Mucosa of rectum (tissue), 2 donors: Measurements from ENCODE around the gene SORCS2.

ENCODE experiments used
- H3K27ac ChIP-seq, 2 donors: one replicate each; pipeline ENCODE4 v1.7.0; 2013; ENCODE audit warnings: inconsistent platforms in 2 of 2, low read depth in 2 of 2, low read length in 2 of 2
- H3K27me3 ChIP-seq, 2 donors: one replicate each; pipeline ENCODE4 v1.7.0; 2013; ENCODE audit warnings: low read length in 2 of 2; ENCODE audit not compliant: control insufficient read depth in 2 of 2, insufficient read depth in 2 of 2
- H3K36me3 ChIP-seq, 2 donors: one replicate each; pipeline ENCODE4 v1.7.0; 2013; ENCODE audit warnings: low read length in 2 of 2; ENCODE audit not compliant: control insufficient read depth in 2 of 2, insufficient read depth in 2 of 2
- H3K4me1 ChIP-seq, 2 donors: one replicate each; pipeline ENCODE4 v1.7.0; 2013; ENCODE audit warnings: low read length in 2 of 2, mild to moderate bottlenecking in 1 of 2; ENCODE audit not compliant: control insufficient read depth in 2 of 2, insufficient read depth in 2 of 2
- H3K4me3 ChIP-seq, 2 donors: one replicate each; pipeline ENCODE4 v1.7.0; 2013; ENCODE audit warnings: low read length in 2 of 2
- H3K9ac ChIP-seq, 2 donors: one replicate each; pipeline ENCODE4 v1.7.0; 2013; ENCODE audit warnings: low read length in 2 of 2, low read depth in 1 of 2, mild to moderate bottlenecking in 1 of 2
- H3K9me3 ChIP-seq, 2 donors: one replicate each; pipeline ENCODE4 v1.7.0; 2013; ENCODE audit warnings: low read length in 2 of 2; ENCODE audit not compliant: control insufficient read depth in 2 of 2
- donor health status: healthy.
- donor health status: Normal muscosa, but diverticular disease.

SORCS2 gene

GRCh38 chr4:7675136-7675535 lies 482.8 kb downstream of the SORCS2 start:
- Histone ChIP-seq H3K9me3 (no peaks in the 10 kb centered on the region), H3K9ac (no peak overlapping the region), H3K4me3 (no peak overlapping the region), H3K27me3 (no peaks in the 10 kb centered on the region), H3K36me3 (no peaks in the 10 kb centered on the region), H3K27ac (no peak overlapping the region), H3K4me1 (no peaks in the 10 kb centered on the region)

- no peaks in the 10 kb centered on the region for H3K9me3 ChIP-seq
- no peaks in the 10 kb centered on the region for H3K27me3 ChIP-seq
- no peaks in the 10 kb centered on the region for H3K4me1 ChIP-seq
- no peak overlapping the region for H3K27ac ChIP-seq
- H3K9ac ChIP-seq = no peak overlapping the region
- H3K4me3 ChIP-seq = no peak overlapping the region
- no peaks in the 10 kb centered on the region for H3K36me3 ChIP-seq
These were observed 483.4 kb downstream of the SORCS2 start for GRCh38 chr4:7675612-7676320.

- H3K27ac ChIP-seq = no peak overlapping the region
- H3K4me3 ChIP-seq = no peak overlapping the region
- H3K9me3 ChIP-seq = no peaks in the 10 kb centered on the region
These were observed 484.1 kb downstream of the SORCS2 start for GRCh38 chr4:7676398-7676922.

GRCh38 chr4:7677086-7677485 lies 484.7 kb downstream of the SORCS2 start:
- Histone ChIP-seq H3K9ac (no peak overlapping the region), H3K27me3 (no peaks in the 10 kb centered on the region), H3K4me3 (no peak overlapping the region), H3K36me3 (no peaks in the 10 kb centered on the region), H3K27ac (no peak overlapping the region), H3K9me3 (no peaks in the 10 kb centered on the region), H3K4me1 (no peaks in the 10 kb centered on the region)

More at GRCh38 chr4:7676398-7676922, 484.1 kb downstream of the SORCS2 start:
- Histone ChIP-seq H3K36me3 (no peaks in the 10 kb centered on the region), H3K9ac (no peak overlapping the region), H3K4me1 (no peaks in the 10 kb centered on the region), H3K27me3 (no peaks in the 10 kb centered on the region)

GRCh38 chr4:7677799-7678301 lies 485.5 kb downstream of the SORCS2 start:
- H3K27ac ChIP-seq = no peak overlapping the region
- H3K27me3 ChIP-seq = no peaks in the 10 kb centered on the region
- no peak overlapping the region for H3K4me3 ChIP-seq
- no peak overlapping the region for H3K9ac ChIP-seq
- H3K9me3 ChIP-seq = no peaks in the 10 kb centered on the region
- H3K36me3 ChIP-seq = no peaks in the 10 kb centered on the region
- no peaks in the 10 kb centered on the region for H3K4me1 ChIP-seq

- H3K9me3 ChIP-seq = no peaks in the 10 kb centered on the region
- H3K27ac ChIP-seq = no peak overlapping the region
- H3K36me3 ChIP-seq = no peaks in the 10 kb centered on the region
- no peaks in the 10 kb centered on the region for H3K4me1 ChIP-seq
- no peaks in the 10 kb centered on the region for H3K27me3 ChIP-seq
- no peak overlapping the region for H3K9ac ChIP-seq
- H3K4me3 ChIP-seq = no peak overlapping the region
These were observed 486.0 kb downstream of the SORCS2 start for GRCh38 chr4:7678318-7678852.

- Histone ChIP-seq H3K27ac (no peak overlapping the region), H3K27me3 (no peaks in the 10 kb centered on the region), H3K4me3 (no peak overlapping the region), H3K4me1 (no peaks in the 10 kb centered on the region), H3K36me3 (no peaks in the 10 kb centered on the region), H3K9me3 (no peaks in the 10 kb centered on the region), H3K9ac (no peak overlapping the region)
These were observed 487.2 kb downstream of the SORCS2 start for GRCh38 chr4:7679406-7680040.

- H3K4me1 ChIP-seq = no peaks in the 10 kb centered on the region
- no peak overlapping the region for H3K4me3 ChIP-seq
- no peaks in the 10 kb centered on the region for H3K36me3 ChIP-seq
- H3K27me3 ChIP-seq = no peaks in the 10 kb centered on the region
- H3K9ac ChIP-seq = no peak overlapping the region
- H3K27ac ChIP-seq = no peak overlapping the region
- no peaks in the 10 kb centered on the region for H3K9me3 ChIP-seq
These were observed 487.8 kb downstream of the SORCS2 start for GRCh38 chr4:7680106-7680505.

GRCh38 chr4:7680731-7681130 lies 488.4 kb downstream of the SORCS2 start:
- Histone ChIP-seq H3K4me3 (no peak overlapping the region), H3K4me1 (no peaks in the 10 kb centered on the region), H3K27me3 (no peaks in the 10 kb centered on the region), H3K27ac (no peak overlapping the region), H3K9ac (no peak overlapping the region), H3K9me3 (no peaks in the 10 kb centered on the region), H3K36me3 (no peaks in the 10 kb centered on the region)

- Histone ChIP-seq H3K4me3 (no peak overlapping the region), H3K4me1 (no peaks in the 10 kb centered on the region), H3K27me3 (no peaks in the 10 kb centered on the region), H3K9me3 (no peaks in the 10 kb centered on the region), H3K9ac (no peak overlapping the region), H3K27ac (no peak overlapping the region), H3K36me3 (no peaks in the 10 kb centered on the region)
These were observed 490.9 kb downstream of the SORCS2 start for GRCh38 chr4:7683126-7683703.
